Osteocyte (in vitro differentiated cells): ENCODE results near the gene PRSS36. TPM values are rescaled to one million over a fixed set of nuclear protein-coding genes. Genes with fewer than 3 reads are reported as not detected.

Experiments used
- DNase-seq: peaks from one replicate; pipeline ENCODE4 v3.0.0; 2021; ENCODE audit warnings: mixed read lengths; ENCODE audit not compliant: unreplicated experiment; ENCODE audit errors: extremely low spot score
- H3K27ac Mint-ChIP-seq: one replicate; pipeline ENCODE4 v1.8.0; 2021; ENCODE audit warnings: mild to moderate bottlenecking, mixed read lengths; ENCODE audit not compliant: unreplicated experiment
- H3K27me3 Mint-ChIP-seq: one replicate; pipeline ENCODE4 v1.8.0; 2021; ENCODE audit warnings: mixed read lengths; ENCODE audit not compliant: unreplicated experiment
- H3K36me3 Mint-ChIP-seq: one replicate; pipeline ENCODE4 v1.8.0; 2021; ENCODE audit warnings: mixed read lengths; ENCODE audit not compliant: unreplicated experiment
- H3K4me1 Mint-ChIP-seq: one replicate; pipeline ENCODE4 v1.8.0; 2021; ENCODE audit warnings: mixed read lengths; ENCODE audit not compliant: unreplicated experiment
- H3K4me3 Mint-ChIP-seq: one replicate; pipeline ENCODE4 v1.8.0; 2021; ENCODE audit warnings: mild to moderate bottlenecking, moderate library complexity, mixed read lengths; ENCODE audit not compliant: unreplicated experiment
- H3K9me3 Mint-ChIP-seq: one replicate; pipeline ENCODE4 v1.8.0; 2021; ENCODE audit warnings: mixed read lengths; ENCODE audit not compliant: unreplicated experiment
- CTCF ChIP-seq: fragments of 200-600 bp; sonication (generic); IDR thresholded peaks from 2 replicates; pipeline ENCODE4 v1.5.0; 2021; ENCODE audit warnings: antibody characterized with exemption, mild to moderate bottlenecking, moderate library complexity
- total RNA-seq: library from RNA; stranded (reverse); gene quantifications from 2 replicates; pipeline ENCODE4 v1.2.1, GENCODE V29; 2021

Gene PRSS36
- total RNA-seq, 1 donor from 2014 or later = 0.67 TPM

- no peak overlapping the region for H3K4me3 Mint-ChIP-seq
- no peak for TF ChIP-seq CTCF
- H3K36me3 Mint-ChIP-seq = peaks cover 59% of the 10 kb centered on the region
- H3K9me3 Mint-ChIP-seq = no peaks in the 10 kb centered on the region
- no peak for DNase-seq
- no peaks in the 10 kb centered on the region for H3K27me3 Mint-ChIP-seq
- peaks cover 11% of the 10 kb centered on the region for H3K4me1 Mint-ChIP-seq
- no peak overlapping the region for H3K27ac Mint-ChIP-seq
Observed at GRCh38 chr16:31194898-31195297, 45.0 kb upstream of the PRSS36 start.

- Mint-ChIP-seq H3K27ac (no peak overlapping the region), H3K9me3 (no peaks in the 10 kb centered on the region), H3K27me3 (no peaks in the 10 kb centered on the region), H3K4me3 (no peak overlapping the region), H3K4me1 (peaks cover 3% of the 10 kb centered on the region), H3K36me3 (peaks cover 62% of the 10 kb centered on the region)
- no peak for TF ChIP-seq CTCF
- no peak for DNase-seq
Observed at GRCh38 chr16:31193874-31194273, 44.0 kb upstream of the PRSS36 start.

- H3K9me3 Mint-ChIP-seq = no peaks in the 10 kb centered on the region
- no peak overlapping the region for H3K4me3 Mint-ChIP-seq
- H3K27ac Mint-ChIP-seq = no peak overlapping the region
- DNase-seq = no peak
- TF ChIP-seq CTCF = no peak
- peaks cover 66% of the 10 kb centered on the region for H3K36me3 Mint-ChIP-seq
- H3K27me3 Mint-ChIP-seq = no peaks in the 10 kb centered on the region
- no peaks in the 10 kb centered on the region for H3K4me1 Mint-ChIP-seq
Observed at GRCh38 chr16:31192856-31193642, 43.2 kb upstream of the PRSS36 start.

- Mint-ChIP-seq H3K9me3 (no peaks in the 10 kb centered on the region), H3K4me1 (no peaks in the 10 kb centered on the region), H3K36me3 (peaks cover 78% of the 10 kb centered on the region), H3K27ac (peak overlapping the region; percentile 2), H3K27me3 (no peaks in the 10 kb centered on the region), H3K4me3 (no peak overlapping the region)
- no peak for TF ChIP-seq CTCF
- DNase-seq = no peak
Observed at GRCh38 chr16:31191697-31192428, 42.0 kb upstream of the PRSS36 start.

- Mint-ChIP-seq H3K27me3 (no peaks in the 10 kb centered on the region), H3K9me3 (no peaks in the 10 kb centered on the region), H3K27ac (no peak overlapping the region), H3K36me3 (peaks cover 83% of the 10 kb centered on the region), H3K4me3 (no peak overlapping the region), H3K4me1 (peaks cover 4% of the 10 kb centered on the region)
- no peak for TF ChIP-seq CTCF
- DNase-seq = no peak
Observed at GRCh38 chr16:31190818-31191444, 41.1 kb upstream of the PRSS36 start.
